GM19193 (cell line): ENCODE measurements around the gene TP73.

Experiments used
- POLR2A ChIP-seq: IDR thresholded peaks from 4 replicates; pipeline ENCODE4 v1.6.1; 2011; ENCODE audit not compliant: insufficient read depth, insufficient read length; ENCODE audit errors: extremely low read depth

The TP73 gene

GRCh38 chr1:3733094-3733882 lies 81.0 kb downstream of the TP73 start:
- no peak for TF ChIP-seq POLR2A

- no peak for TF ChIP-seq POLR2A
Observed at GRCh38 chr1:3733883-3734589, 81.7 kb downstream of the TP73 start.

GRCh38 chr1:3734602-3735001 lies 82.3 kb downstream of the TP73 start:
- TF ChIP-seq POLR2A, result no peak

GRCh38 chr1:3735027-3735681 lies 82.8 kb downstream of the TP73 start:
- TF ChIP-seq POLR2A, result no peak

- TF ChIP-seq POLR2A, result no peak
Observed at GRCh38 chr1:3735688-3736087, 83.4 kb downstream of the TP73 start.

GRCh38 chr1:3736131-3736561 lies 83.8 kb downstream of the TP73 start:
- no peak for TF ChIP-seq POLR2A

- TF ChIP-seq POLR2A, result no peak
Observed at GRCh38 chr1:3736708-3737107, 84.4 kb downstream of the TP73 start.

- no peak for TF ChIP-seq POLR2A
Observed at GRCh38 chr1:3738943-3739342, 86.6 kb downstream of the TP73 start.

GRCh38 chr1:3740042-3740441 lies 87.7 kb downstream of the TP73 start:
- TF ChIP-seq POLR2A, result no peak

- TF ChIP-seq POLR2A, result no peak
Observed at GRCh38 chr1:3740752-3741151, 88.4 kb downstream of the TP73 start.

GRCh38 chr1:3741566-3742438 lies 89.5 kb downstream of the TP73 start:
- no peak for TF ChIP-seq POLR2A

- no peak for TF ChIP-seq POLR2A
Observed at GRCh38 chr1:3742439-3743298, 90.4 kb downstream of the TP73 start.

GRCh38 chr1:3743421-3743820 lies 91.1 kb downstream of the TP73 start:
- no peak for TF ChIP-seq POLR2A

- no peak for TF ChIP-seq POLR2A
Observed at GRCh38 chr1:3743826-3744225, 91.5 kb downstream of the TP73 start.
